OCI-LY1 (cell line): ENCODE measurements around the gene ANKRD37.

Source experiments
- H2AFZ ChIP-seq: fragments of 200-600 bp; sonication (generic), shearing (Covaris generic); 2 replicates; pipeline ENCODE4 v1.6.0; 2014; ENCODE audit warnings: antibody characterized with exemption, mild to moderate bottlenecking, low read length
- H3F3A ChIP-seq: fragments of 200-600 bp; sonication (generic), shearing (Covaris generic); 2 replicates; pipeline ENCODE4 v1.6.0; 2014; ENCODE audit warnings: mild to moderate bottlenecking, antibody characterized with exemption, low read length, moderate library complexity; ENCODE audit not compliant: insufficient read depth
- H3K27ac ChIP-seq: fragments of 200-600 bp; sonication (generic); 2 replicates; pipeline ENCODE4 v1.5.1; 2014; ENCODE audit warnings: low read length, mixed run types, mild to moderate bottlenecking, low read depth; ENCODE audit not compliant: poor library complexity, severe bottlenecking
- H3K27me3 ChIP-seq: fragments of 200-600 bp; sonication (generic); 2 replicates; pipeline ENCODE4 v1.6.0; 2014; ENCODE audit warnings: antibody characterized with exemption, mild to moderate bottlenecking, low read length, moderate library complexity; ENCODE audit not compliant: insufficient read depth
- H3K36me3 ChIP-seq: fragments of 200-600 bp; sonication (generic); 2 replicates; pipeline ENCODE4 v1.6.1; 2014; ENCODE audit warnings: mild to moderate bottlenecking, antibody characterized with exemption, low read length, moderate library complexity, mixed read lengths; ENCODE audit not compliant: insufficient read depth
- H3K4me1 ChIP-seq: fragments of 200-600 bp; sonication (generic); 2 replicates; pipeline ENCODE4 v1.5.1; 2014; ENCODE audit warnings: mild to moderate bottlenecking, low read length, moderate library complexity; ENCODE audit not compliant: insufficient read depth, severe bottlenecking
- H3K4me2 ChIP-seq: fragments of 200-600 bp; sonication (generic), shearing (Covaris generic); 2 replicates; pipeline ENCODE4 v1.6.1; 2014; ENCODE audit warnings: low read length
- H3K4me3 ChIP-seq: fragments of 200-600 bp; sonication (generic); 2 replicates; pipeline ENCODE4 v1.5.1; 2014; ENCODE audit warnings: low read length, low read depth, mild to moderate bottlenecking, mixed read lengths; ENCODE audit not compliant: poor library complexity, severe bottlenecking
- H3K79me2 ChIP-seq: fragments of 200-600 bp; shearing (Covaris generic); 2 replicates; pipeline ENCODE4 v1.6.1; 2016; ENCODE audit warnings: mixed run types, low read length, mixed read lengths; ENCODE audit not compliant: insufficient read depth
- H3K9ac ChIP-seq: fragments of 200-600 bp; sonication (generic), shearing (Covaris generic); 2 replicates; pipeline ENCODE4 v1.6.1; 2014; ENCODE audit warnings: mild to moderate bottlenecking, low read length, mixed read lengths
- H3K9me2 ChIP-seq: fragments of 200-600 bp; sonication (generic), shearing (Covaris generic); 2 replicates; pipeline ENCODE4 v1.6.1; 2014; ENCODE audit warnings: low read depth, mild to moderate bottlenecking, low read length, mixed read lengths
- H3K9me3 ChIP-seq: fragments of 200-600 bp; shearing (Covaris generic); 2 replicates; pipeline ENCODE4 v1.6.1; 2014; ENCODE audit warnings: low read length, mixed read lengths
- H4K20me1 ChIP-seq: fragments of 200-600 bp; sonication (generic), shearing (Covaris generic); 2 replicates; pipeline ENCODE4 v1.6.0; 2016; ENCODE audit warnings: mild to moderate bottlenecking, low read length; ENCODE audit not compliant: insufficient read depth
- EZH2 ChIP-seq: fragments of 200-600 bp; sonication (generic), shearing (Covaris generic); IDR thresholded peaks from 2 replicates; pipeline ENCODE4 v1.8.0; 2017; ENCODE audit warnings: borderline replicate concordance, mixed run types, mild to moderate bottlenecking, antibody characterized with exemption, low read length, moderate library complexity, mixed read lengths
- TF ChIP-seq, protein P1 (sequence below): fragments of 200-600 bp; sonication (generic), shearing (Covaris generic); IDR thresholded peaks from 2 replicates; pipeline ENCODE4 v1.5.1; 2017; ENCODE audit warnings: mild to moderate bottlenecking, antibody characterized with exemption, low read length, moderate library complexity, mixed read lengths

Gene ANKRD37

DNA sequence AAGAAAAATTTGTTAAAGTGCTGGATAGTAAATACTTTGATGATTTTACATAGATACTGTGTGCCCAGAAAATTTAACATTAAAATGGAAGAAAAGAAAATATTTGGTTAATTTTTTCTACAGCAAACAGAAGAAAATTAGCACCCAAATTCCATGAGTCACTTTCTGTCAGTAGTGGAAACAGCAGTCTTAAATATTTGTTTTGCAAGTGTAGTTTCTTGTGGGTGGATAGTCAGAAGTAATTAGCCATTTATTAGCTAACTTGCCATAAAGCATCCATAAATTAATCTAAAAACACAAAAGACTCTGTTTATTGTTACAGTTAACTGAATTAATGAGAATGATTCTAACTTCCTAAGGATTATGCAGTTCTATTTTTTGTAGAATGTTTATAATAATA lies 38.8 kb downstream of the ANKRD37 start:
- Histone ChIP-seq H3K4me2 (no peak overlapping the region), H3K27me3 (no peaks in the 10 kb centered on the region), H4K20me1 (no peaks in the 10 kb centered on the region), H3K4me1 (no peaks in the 10 kb centered on the region), H3K4me3 (no peak overlapping the region), H3K27ac (no peak overlapping the region), H3K9me3 (no peaks in the 10 kb centered on the region), H3K9me2 (no peaks in the 10 kb centered on the region), H3K79me2 (no peaks in the 10 kb centered on the region), H3K36me3 (no peaks in the 10 kb centered on the region), H3F3A (no peaks in the 10 kb centered on the region), H2AFZ (no peak overlapping the region), H3K9ac (no peak overlapping the region)
- TF ChIP-seq, protein P1, sequence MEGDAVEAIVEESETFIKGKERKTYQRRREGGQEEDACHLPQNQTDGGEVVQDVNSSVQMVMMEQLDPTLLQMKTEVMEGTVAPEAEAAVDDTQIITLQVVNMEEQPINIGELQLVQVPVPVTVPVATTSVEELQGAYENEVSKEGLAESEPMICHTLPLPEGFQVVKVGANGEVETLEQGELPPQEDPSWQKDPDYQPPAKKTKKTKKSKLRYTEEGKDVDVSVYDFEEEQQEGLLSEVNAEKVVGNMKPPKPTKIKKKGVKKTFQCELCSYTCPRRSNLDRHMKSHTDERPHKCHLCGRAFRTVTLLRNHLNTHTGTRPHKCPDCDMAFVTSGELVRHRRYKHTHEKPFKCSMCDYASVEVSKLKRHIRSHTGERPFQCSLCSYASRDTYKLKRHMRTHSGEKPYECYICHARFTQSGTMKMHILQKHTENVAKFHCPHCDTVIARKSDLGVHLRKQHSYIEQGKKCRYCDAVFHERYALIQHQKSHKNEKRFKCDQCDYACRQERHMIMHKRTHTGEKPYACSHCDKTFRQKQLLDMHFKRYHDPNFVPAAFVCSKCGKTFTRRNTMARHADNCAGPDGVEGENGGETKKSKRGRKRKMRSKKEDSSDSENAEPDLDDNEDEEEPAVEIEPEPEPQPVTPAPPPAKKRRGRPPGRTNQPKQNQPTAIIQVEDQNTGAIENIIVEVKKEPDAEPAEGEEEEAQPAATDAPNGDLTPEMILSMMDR: no peak
- TF ChIP-seq EZH2: no peak

DNA sequence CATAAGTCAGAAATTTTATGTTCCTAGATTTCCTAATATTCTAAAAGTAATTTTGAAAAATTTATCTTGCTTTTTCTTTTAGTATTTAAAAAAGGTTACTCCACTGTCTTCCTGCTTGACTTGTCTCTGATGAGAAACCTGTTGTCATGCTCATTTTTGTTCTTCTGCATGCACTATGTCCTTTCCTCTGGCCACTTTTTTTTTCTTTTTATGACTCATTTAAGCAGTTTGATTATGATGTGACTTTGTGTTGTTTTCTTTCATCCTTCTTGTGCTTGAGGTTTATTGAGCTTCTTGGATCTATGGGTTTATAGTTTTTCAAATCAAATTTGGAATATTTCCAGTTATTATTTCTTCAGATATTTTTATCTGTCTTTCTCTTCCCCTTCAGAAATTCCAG lies 41.2 kb downstream of the ANKRD37 start:
- H2AFZ ChIP-seq: no peak overlapping the region
- no peak overlapping the region for H3K4me3 ChIP-seq
- no peak overlapping the region for H3K27ac ChIP-seq
- no peak overlapping the region for H3K9ac ChIP-seq
- no peak overlapping the region for H3K4me2 ChIP-seq
- H3K27me3 ChIP-seq: no peaks in the 10 kb centered on the region
- TF ChIP-seq, protein P1: no peak
- TF ChIP-seq EZH2: no peak
- no peaks in the 10 kb centered on the region for H3K9me3 ChIP-seq
- no peaks in the 10 kb centered on the region for H3K36me3 ChIP-seq
- H3K9me2 ChIP-seq: no peaks in the 10 kb centered on the region
- H3F3A ChIP-seq: no peaks in the 10 kb centered on the region
- H3K4me1 ChIP-seq: no peaks in the 10 kb centered on the region
- no peaks in the 10 kb centered on the region for H3K79me2 ChIP-seq
- H4K20me1 ChIP-seq: no peaks in the 10 kb centered on the region

DNA sequence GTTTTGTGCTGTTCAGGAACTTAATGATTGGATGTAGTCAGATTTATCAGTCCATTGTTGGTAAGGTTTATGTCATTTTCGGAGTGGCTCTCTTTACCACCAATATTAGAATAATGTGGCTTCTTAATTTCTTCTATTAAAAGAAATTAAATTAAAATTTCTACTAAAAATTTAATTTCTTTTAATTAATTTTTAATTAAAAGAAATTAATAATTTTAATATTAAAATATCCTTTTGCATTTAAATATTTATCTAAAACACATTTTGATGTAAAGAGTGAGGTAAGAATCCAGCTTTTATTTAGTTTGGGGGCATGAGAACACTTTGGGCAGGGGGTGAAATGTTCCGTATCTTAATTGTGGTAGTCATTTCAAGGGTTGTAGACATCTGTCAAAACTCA lies 44.8 kb downstream of the ANKRD37 start:
- H3K4me2 ChIP-seq: no peak overlapping the region
- no peaks in the 10 kb centered on the region for H3K36me3 ChIP-seq
- H3K9me3 ChIP-seq: no peaks in the 10 kb centered on the region
- no peaks in the 10 kb centered on the region for H3K27me3 ChIP-seq
- H3K4me1 ChIP-seq: no peaks in the 10 kb centered on the region
- H3K27ac ChIP-seq: no peak overlapping the region
- no peak overlapping the region for H2AFZ ChIP-seq
- no peaks in the 10 kb centered on the region for H3F3A ChIP-seq
- H3K79me2 ChIP-seq: no peaks in the 10 kb centered on the region
- H3K4me3 ChIP-seq: no peak overlapping the region
- no peaks in the 10 kb centered on the region for H3K9me2 ChIP-seq
- TF ChIP-seq EZH2: no peak
- TF ChIP-seq, protein P1: no peak
- H4K20me1 ChIP-seq: no peaks in the 10 kb centered on the region
- H3K9ac ChIP-seq: no peak overlapping the region
